Hematopoietic multipotent progenitor cell treated with erythropoietin and hydrocortisone succinate and interleukin-3 and kit ligand, for 15 days (in vitro differentiated cells): ENCODE results near the gene EPM2AIP1.
"Not testable (repeated sequence)": the region's sequence is repeated elsewhere in the genome, so short reads cannot be mapped to it uniquely, and the experiment has no call there.

Experiments
- DNase-seq: peaks from one replicate; pipeline ENCODE4 v3.0.0-alpha.2; 2015; ENCODE audit warnings: low spot score

The EPM2AIP1 gene

DNA sequence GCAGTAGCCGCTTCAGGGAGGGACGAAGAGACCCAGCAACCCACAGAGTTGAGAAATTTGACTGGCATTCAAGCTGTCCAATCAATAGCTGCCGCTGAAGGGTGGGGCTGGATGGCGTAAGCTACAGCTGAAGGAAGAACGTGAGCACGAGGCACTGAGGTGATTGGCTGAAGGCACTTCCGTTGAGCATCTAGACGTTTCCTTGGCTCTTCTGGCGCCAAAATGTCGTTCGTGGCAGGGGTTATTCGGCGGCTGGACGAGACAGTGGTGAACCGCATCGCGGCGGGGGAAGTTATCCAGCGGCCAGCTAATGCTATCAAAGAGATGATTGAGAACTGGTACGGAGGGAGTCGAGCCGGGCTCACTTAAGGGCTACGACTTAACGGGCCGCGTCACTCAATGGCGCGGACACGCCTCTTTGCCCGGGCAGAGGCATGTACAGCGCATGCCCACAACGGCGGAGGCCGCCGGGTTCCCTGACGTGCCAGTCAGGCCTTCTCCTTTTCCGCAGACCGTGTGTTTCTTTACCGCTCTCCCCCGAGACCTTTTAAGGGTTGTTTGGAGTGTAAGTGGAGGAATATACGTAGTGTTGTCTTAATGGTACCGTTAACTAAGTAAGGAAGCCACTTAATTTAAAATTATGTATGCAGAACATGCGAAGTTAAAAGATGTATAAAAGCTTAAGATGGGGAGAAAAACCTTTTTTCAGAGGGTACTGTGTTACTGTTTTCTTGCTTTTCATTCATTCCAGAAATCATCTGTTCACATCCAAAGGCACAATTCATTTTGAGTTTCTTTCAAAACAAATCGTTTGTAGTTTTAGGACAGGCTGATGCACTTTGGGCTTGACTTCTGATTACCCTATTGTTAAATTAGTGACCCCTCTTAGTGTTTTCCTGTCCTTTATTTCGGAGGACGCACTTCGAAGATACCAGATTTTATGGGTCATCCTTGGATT lies 674 bp upstream of the EPM2AIP1 start, which contains the start of gene MLH1:
Gene MLH1 (plus strand): TSS at position 193 of the 958 bp plus-strand sequence. CDS start 30 bp downstream, at position 223.
- DNase-seq, result peak; percentile 100

GRCh38 chr3:36991923-36992805 lies 767 bp downstream of the EPM2AIP1 start:
- DNase-seq, result peak; percentile 60

- DNase-seq, result no peak
Observed at GRCh38 chr3:36991147-36991546, 1.8 kb downstream of the EPM2AIP1 start.

DNA sequence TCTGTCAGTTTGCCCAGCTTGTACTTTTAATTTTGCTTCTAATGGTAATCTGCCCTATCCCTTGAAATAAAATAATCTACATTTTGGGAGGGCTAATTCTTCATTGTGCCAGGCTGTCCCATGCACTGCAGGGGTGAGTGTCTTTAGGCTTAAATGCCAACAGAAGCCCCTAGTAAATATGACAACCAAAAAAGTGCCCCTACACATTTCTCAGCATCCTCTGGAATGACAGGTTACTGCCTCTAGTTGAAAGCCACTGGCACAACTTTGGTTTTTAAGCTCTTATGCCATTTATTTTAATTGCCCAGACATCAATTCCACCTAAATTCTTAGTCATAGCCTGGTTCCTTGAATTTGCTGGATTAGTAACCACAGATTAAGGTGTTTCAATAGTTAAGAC lies 3.4 kb downstream of the EPM2AIP1 start:
- no peak for DNase-seq

GRCh38 chr3:36989005-36989404 lies 3.9 kb downstream of the EPM2AIP1 start:
- DNase-seq, result no peak

DNA sequence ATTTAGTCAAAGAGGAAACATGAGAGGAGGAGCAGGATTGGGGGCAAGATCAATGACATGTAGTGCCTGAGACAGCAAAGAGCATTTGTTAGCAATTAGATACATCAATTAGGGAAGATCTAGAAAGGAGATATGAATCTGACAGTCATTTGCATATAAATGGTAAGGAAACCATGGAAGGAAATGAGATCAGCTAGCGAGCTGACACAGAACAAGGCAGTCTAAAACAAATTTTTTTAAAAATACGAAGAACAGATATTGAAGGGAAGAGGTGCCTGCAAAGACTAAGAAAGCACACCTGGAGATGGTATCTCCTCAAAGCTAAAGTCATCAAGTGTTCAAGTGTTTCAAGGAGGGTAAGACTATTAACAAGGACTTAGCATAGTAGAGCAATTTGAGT lies 4.6 kb downstream of the EPM2AIP1 start:
- no peak for DNase-seq

DNA sequence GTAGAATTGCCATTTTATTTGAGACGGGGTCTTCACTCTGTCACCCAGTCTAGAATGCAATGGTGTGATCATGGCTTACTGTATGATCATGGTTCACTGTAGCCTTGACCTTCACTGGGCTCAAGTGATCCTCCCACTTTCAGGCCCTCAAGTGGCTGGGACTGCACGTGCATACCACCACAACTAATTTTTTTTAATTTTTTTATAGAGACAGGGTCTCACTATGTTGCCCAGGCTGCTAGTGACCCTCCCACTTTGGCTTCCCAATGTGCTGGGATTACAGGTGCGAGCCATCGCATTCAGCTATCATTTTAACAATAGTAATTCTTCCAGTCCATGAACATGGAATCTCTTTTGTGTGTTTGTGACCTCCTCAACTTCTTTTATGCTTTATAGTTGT lies 11.9 kb downstream of the EPM2AIP1 start:
- no peak for DNase-seq

- DNase-seq, result no peak
Observed at GRCh38 chr3:36973139-36973538, 19.8 kb downstream of the EPM2AIP1 start.

DNA sequence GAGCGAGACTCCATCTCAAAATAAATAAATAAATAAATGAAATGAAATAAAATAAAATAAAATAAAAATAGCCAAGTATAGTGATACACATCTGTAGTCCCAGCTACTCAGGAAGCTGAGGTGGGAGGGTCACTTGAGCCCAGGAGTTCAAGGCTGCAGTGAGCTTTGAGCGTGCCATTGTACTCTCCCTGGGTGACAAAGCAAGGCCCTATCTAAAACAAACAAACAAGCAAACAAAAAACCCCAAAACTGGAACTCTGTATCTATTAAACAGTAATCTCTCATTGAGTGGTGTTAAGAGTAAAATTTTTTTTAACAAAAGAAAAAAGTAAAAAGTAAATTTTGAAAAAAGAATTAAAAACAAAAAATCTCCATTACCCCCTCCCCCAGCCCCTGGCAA lies 20.8 kb downstream of the EPM2AIP1 start:
- no peak for DNase-seq

- peak; percentile 99 for DNase-seq
Observed at GRCh38 chr3:36969540-36970432, 23.1 kb downstream of the EPM2AIP1 start.

- DNase-seq, result no peak
Observed at GRCh38 chr3:36969085-36969484, 23.8 kb downstream of the EPM2AIP1 start.

- no peak for DNase-seq
Observed at GRCh38 chr3:36965440-36965839, 27.5 kb downstream of the EPM2AIP1 start.

DNA sequence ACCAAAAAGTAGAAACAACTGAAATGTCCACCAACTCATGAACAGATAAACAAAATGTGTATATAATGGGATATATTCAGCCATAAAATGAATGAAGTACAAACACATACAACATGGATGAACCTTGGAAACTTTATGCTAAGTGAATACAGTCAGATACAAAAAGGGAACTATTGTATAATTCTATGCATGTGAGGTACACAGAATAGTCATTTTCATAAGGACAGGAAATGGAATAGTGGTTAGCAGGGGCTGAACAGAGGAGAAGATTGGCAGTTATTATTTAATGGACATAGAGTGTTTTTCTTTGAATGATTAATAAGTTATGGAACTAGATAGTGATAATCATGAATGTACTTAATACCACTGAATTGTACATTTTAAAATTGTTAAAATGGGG lies 28.1 kb downstream of the EPM2AIP1 start:
- DNase-seq, result no peak

DNA sequence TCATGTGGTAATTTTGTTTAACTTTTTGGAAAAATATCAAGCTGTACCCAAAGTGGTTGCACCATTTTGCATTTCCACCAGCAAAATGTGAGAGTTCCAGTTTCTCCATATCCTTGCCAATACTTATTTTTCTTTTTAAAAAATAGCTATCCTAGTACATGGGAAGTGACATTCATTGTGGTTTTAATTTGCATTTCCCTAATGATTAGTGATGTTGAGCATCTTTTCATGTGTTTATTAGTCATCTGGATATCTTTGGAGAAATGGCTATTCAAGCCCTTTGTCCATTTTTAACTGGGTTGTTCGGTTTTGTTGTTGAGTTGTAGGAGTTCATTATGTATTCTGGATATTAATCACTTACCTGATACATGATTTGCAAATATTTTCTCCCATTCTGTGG lies 28.6 kb downstream of the EPM2AIP1 start:
- no peak for DNase-seq

GRCh38 chr3:36963008-36963407 lies 29.9 kb downstream of the EPM2AIP1 start:
- not testable (repeated sequence) for DNase-seq

- DNase-seq, result no peak
Observed at GRCh38 chr3:36960502-36960901, 32.4 kb downstream of the EPM2AIP1 start.

- no peak for DNase-seq
Observed at GRCh38 chr3:36959821-36960220, 33.1 kb downstream of the EPM2AIP1 start.

- DNase-seq, result peak; percentile 93
Observed at GRCh38 chr3:36957862-36958686, 34.9 kb downstream of the EPM2AIP1 start.

DNA sequence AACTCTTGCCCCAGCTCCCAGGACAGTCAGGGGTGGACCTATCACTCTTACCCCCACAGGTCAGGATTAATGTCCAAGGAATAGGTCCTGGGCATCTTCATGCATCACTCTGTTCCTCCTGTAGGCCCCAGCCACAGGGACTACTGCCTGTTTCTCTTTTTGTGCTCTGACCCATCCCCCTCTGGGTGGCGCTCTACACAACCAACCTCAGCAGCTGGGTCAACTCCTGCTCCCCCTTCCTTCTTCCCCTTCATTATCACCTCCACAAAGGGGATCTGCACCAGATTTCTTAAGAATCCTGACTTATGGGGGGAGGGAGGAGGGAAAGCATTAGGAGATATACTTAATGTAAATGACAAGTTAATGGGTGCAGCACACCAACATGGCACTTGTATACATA lies 35.9 kb downstream of the EPM2AIP1 start:
- DNase-seq, result peak; percentile 49

GRCh38 chr3:36956155-36956554 lies 36.8 kb downstream of the EPM2AIP1 start:
- no peak for DNase-seq
